ENCODE results near the gene FARS2. TPM values are rescaled to one million over a fixed set of nuclear protein-coding genes. Genes with fewer than 3 reads are reported as not detected.

FARS2 gene
- total RNA-seq, 1 experiment from 2014 or later = 13.8 TPM

DNA sequence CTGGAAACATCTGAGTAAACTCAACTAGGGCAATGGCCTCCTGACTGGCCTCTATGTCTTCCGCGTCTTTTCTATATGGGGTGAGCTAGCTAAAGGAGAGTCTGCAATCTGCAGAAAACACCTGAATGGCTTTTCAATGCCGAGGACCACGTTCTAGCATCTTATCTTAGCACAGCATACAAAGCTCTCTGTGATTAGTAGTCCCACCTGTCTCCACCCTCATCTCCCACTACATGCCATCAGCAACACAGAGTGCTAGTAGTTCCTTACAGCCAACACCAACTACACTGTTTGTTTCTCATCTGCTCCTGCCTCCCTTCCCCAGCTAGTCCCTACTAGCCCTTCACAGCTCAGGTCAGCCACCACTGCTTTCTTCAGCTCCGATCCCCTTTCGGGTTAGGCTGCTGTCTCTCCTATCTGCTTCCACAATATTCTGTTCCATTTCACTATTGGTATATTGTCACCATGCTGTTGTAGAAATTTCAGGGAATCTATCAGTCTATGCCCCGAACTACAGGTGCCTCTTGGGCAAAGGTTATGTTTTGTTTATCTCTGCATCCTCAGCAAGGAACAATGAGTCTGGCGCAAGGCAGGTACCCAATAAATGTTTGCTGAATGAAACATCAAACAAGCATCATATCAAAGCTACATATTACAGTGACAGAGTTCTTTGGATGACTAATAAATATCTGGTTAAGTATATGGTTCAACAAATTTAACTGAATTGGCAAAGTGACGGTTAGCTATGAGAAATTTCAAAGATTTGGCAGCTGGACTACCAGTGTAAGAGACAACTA is 12.8 kb upstream of the FARS2 start:
- RAD21 ChIA-PET (ENCODE audit: low non-redundant PET in 1 of 2, low total read pairs in 2 of 2, uncharacterized antibody in 2 of 2, unreplicated experiment in 2 of 2) = no interaction called here
- BruUV-seq (replicated peaks) = no TSS peak
- H3K9me2 ChIP-seq (ENCODE audit: insufficient read depth) = no peaks in the 10 kb centered on the region
- no peak overlapping the region for H3K9ac ChIP-seq (ENCODE audit: low read length)
- DNase-seq (ENCODE audit: low read depth, low spot score) = no peak
- no peak overlapping the region for H3K4me3 ChIP-seq (replicated peaks in 1 of 2; ENCODE audit: low read depth in 1 of 2, low read length in 2 of 2)
- no peak for ATAC-seq
- no peak overlapping the region for H3K4me2 ChIP-seq (ENCODE audit: low read length)
- POLR2A ChIA-PET = no interaction called here
- intact Hi-C loops (cut with micrococcal nuclease) = no loop called here
- TF ChIP-seq REST (IDR thresholded peaks at IDR 0.05; ENCODE audit: low read depth) (no peak), CBX3 (IDR thresholded peaks at IDR 0.05; ENCODE audit: low read depth) (no peak), SP1 (IDR thresholded peaks at IDR 0.05; ENCODE audit: low read depth) (no peak), SIN3A (IDR thresholded peaks at IDR 0.05; ENCODE audit: low read depth) (no peak), YY1 (IDR thresholded peaks at IDR 0.05; ENCODE audit: extremely low read depth, insufficient replicate concordance, low read depth, low read length) (no peak), CTCF (IDR thresholded peaks at IDR 0.05 in 2 of 3, conservative IDR thresholded peaks at IDR 0.05 in 1 of 3; ENCODE audit: borderline replicate concordance in 1 of 3, insufficient read depth in 1 of 3, low read depth in 2 of 3, low read length in 2 of 3) (no peak), EZH2phosphoT487 (IDR thresholded peaks at IDR 0.05; ENCODE audit: borderline replicate concordance) (no peak), POLR2A (IDR thresholded peaks at IDR 0.05; ENCODE audit: borderline replicate concordance, extremely low read depth, insufficient read depth, insufficient read length) (no peak)
- TF ChIP-seq, protein P1, sequence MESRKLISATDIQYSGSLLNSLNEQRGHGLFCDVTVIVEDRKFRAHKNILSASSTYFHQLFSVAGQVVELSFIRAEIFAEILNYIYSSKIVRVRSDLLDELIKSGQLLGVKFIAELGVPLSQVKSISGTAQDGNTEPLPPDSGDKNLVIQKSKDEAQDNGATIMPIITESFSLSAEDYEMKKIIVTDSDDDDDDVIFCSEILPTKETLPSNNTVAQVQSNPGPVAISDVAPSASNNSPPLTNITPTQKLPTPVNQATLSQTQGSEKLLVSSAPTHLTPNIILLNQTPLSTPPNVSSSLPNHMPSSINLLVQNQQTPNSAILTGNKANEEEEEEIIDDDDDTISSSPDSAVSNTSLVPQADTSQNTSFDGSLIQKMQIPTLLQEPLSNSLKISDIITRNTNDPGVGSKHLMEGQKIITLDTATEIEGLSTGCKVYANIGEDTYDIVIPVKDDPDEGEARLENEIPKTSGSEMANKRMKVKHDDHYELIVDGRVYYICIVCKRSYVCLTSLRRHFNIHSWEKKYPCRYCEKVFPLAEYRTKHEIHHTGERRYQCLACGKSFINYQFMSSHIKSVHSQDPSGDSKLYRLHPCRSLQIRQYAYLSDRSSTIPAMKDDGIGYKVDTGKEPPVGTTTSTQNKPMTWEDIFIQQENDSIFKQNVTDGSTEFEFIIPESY (IDR thresholded peaks at IDR 0.05; ENCODE audit: extremely low read depth, insufficient replicate concordance, low read length) = no peak
- TF ChIP-seq, protein P2, sequence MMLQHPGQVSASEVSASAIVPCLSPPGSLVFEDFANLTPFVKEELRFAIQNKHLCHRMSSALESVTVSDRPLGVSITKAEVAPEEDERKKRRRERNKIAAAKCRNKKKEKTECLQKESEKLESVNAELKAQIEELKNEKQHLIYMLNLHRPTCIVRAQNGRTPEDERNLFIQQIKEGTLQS (IDR thresholded peaks at IDR 0.05) = no peak
- TF ChIP-seq, protein P3, sequence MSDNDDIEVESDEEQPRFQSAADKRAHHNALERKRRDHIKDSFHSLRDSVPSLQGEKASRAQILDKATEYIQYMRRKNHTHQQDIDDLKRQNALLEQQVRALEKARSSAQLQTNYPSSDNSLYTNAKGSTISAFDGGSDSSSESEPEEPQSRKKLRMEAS (IDR thresholded peaks at IDR 0.05) = no peak
- no peaks in the 10 kb centered on the region; a peak in 1 of 4 replicates for H3K9me3 ChIP-seq (ENCODE audit: control insufficient read depth in 1 of 2, insufficient read depth in 1 of 2, low read depth in 1 of 2, low read length in 2 of 2)
- no peak overlapping the region for H2AFZ ChIP-seq (ENCODE audit: low read depth, low read length, poor library complexity, severe bottlenecking)
- H3K27ac ChIP-seq (ENCODE audit: low read depth, low read length) = no peak overlapping the region
- H4K20me1 ChIP-seq (ENCODE audit: insufficient read depth) = no peaks in the 10 kb centered on the region
- H3K79me2 ChIP-seq (ENCODE audit: insufficient read depth, low read length) = peaks cover 73% of the 10 kb centered on the region
- H3K27me3 ChIP-seq (ENCODE audit: insufficient read depth, low read length) = no peaks in the 10 kb centered on the region
- CTCF ChIA-PET = no interaction called here
- H3K36me3 ChIP-seq (ENCODE audit: control insufficient read depth in 1 of 2, insufficient read depth in 2 of 2, low read length in 2 of 2) = peaks cover 0 to 5% of the 10 kb centered on the region in 2 experiments; a peak in 1 of 4 replicates
- peaks cover 0 to 7% of the 10 kb centered on the region in 2 experiments; a peak in 1 of 4 replicates for H3K4me1 ChIP-seq (ENCODE audit: control insufficient read depth in 1 of 2, insufficient read depth in 2 of 2, low read length in 2 of 2)

Data from HCT116 (cell line).